Upper lobe of left lung (tissue), 4 donors: ENCODE results near the gene DDX10.

Experiments
- EP300 ChIP-seq, 4 donors: sonication (generic); formaldehyde crosslinking; IDR thresholded peaks; one replicate each; pipeline ENCODE4 v1.5.1; 2017; ENCODE audit warnings: antibody characterized with exemption in 4 of 4, control low read depth in 2 of 4
- POLR2AphosphoS5 ChIP-seq, 2 donors: sonication (generic); formaldehyde crosslinking; IDR thresholded peaks; one replicate each; pipeline ENCODE4 v1.5.1; 2017; ENCODE audit warnings: antibody characterized with exemption in 2 of 2
- TF ChIP-seq, protein P1 (sequence below), 6 experiments: fragments of 450-650 bp in 4 of 6; fragments of 200-600 bp in 2 of 6; sonication (generic) in 2 of 6; IDR thresholded peaks; one replicate each; pipeline ENCODE4 v1.5.1; 2016 to 2019; ENCODE audit warnings: antibody characterized with exemption in 6 of 6

DNA sequence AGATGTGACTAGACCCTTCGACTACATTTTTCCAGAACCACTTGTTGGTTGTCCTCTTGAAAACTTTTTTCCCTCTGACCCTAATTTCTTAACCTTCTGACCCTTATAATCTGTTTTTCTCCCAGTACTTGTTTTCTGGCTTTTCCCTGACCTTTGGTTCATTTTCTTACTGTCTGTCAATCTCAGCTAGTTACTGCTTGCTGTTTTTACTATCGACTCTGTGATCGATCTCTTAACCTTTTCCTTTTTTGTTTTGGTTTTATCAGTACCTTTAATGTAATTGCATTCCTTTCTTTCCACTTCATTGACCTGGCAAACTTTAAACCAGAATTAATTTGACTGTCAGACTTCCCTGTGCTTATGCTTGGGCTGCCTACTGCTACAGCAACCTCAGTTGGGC lies 92.8 kb downstream of the DDX10 start:
- TF ChIP-seq, protein P1, sequence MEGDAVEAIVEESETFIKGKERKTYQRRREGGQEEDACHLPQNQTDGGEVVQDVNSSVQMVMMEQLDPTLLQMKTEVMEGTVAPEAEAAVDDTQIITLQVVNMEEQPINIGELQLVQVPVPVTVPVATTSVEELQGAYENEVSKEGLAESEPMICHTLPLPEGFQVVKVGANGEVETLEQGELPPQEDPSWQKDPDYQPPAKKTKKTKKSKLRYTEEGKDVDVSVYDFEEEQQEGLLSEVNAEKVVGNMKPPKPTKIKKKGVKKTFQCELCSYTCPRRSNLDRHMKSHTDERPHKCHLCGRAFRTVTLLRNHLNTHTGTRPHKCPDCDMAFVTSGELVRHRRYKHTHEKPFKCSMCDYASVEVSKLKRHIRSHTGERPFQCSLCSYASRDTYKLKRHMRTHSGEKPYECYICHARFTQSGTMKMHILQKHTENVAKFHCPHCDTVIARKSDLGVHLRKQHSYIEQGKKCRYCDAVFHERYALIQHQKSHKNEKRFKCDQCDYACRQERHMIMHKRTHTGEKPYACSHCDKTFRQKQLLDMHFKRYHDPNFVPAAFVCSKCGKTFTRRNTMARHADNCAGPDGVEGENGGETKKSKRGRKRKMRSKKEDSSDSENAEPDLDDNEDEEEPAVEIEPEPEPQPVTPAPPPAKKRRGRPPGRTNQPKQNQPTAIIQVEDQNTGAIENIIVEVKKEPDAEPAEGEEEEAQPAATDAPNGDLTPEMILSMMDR (IDR thresholded peaks at IDR 0.05) = no peak
- TF ChIP-seq EP300 (IDR thresholded peaks at IDR 0.05) = no peak
- TF ChIP-seq POLR2AphosphoS5 (IDR thresholded peaks at IDR 0.05) = no peak
